Left renal cortex interstitium (tissue), 4 donors: ENCODE measurements around the gene GNA12. TPM values are rescaled to one million over a fixed set of nuclear protein-coding genes. Genes with fewer than 3 reads are reported as not detected.
"Not testable (repeated sequence)": the region's sequence is repeated elsewhere in the genome, so short reads cannot be mapped to it uniquely, and the experiment has no call there.

Experiments
- DNase-seq, 4 donors: peaks; one replicate each; pipeline ENCODE4 v3.0.0-alpha.2; 2013; ENCODE audit warnings: low read depth in 4 of 4, low spot score in 2 of 4, missing footprints in 1 of 4
- polyA plus RNA-seq, 4 donors: library from polyadenylated mRNA; unstranded; fragments of 120-200 nt; gene quantifications; one replicate each; pipeline ENCODE4 v1.2.1, GENCODE V29; 2013; ENCODE audit not compliant: insufficient read length in 4 of 4

Gene GNA12
- polyA plus RNA-seq, 4 donors: 37.8 to 50.1 (median 42.3) TPM

- DNase-seq: no peak
Observed at GRCh38 chr7:2686101-2686500, 158.0 kb downstream of the GNA12 start.

GRCh38 chr7:2684501-2684900 lies 159.6 kb downstream of the GNA12 start:
- DNase-seq: no peak

GRCh38 chr7:2681929-2682799 lies 161.9 kb downstream of the GNA12 start:
- no peak for DNase-seq

- DNase-seq: no peak
Observed at GRCh38 chr7:2680792-2681490, 163.2 kb downstream of the GNA12 start.

- DNase-seq: no peak
Observed at GRCh38 chr7:2680256-2680655, 163.9 kb downstream of the GNA12 start.

- not testable (repeated sequence) for DNase-seq
Observed at GRCh38 chr7:2679135-2680127, 164.7 kb downstream of the GNA12 start.

GRCh38 chr7:2678454-2678853 lies 165.7 kb downstream of the GNA12 start:
- not testable (repeated sequence) for DNase-seq

Other genes starting within 250 kb of the GNA12 start
- 100 to 1,000 TPM in 3 of 4 donors, 10 to 100 TPM in 1; 74.6 to 151 (median 127) TPM for gene TTYH3, start 212.3 kb downstream of the GNA12 start, polyA plus RNA-seq
- gene AMZ1, start 156.1 kb downstream of the GNA12 start, polyA plus RNA-seq: under 1 TPM; 0.11 to 0.59 (median 0.22) TPM
- 1 to 10 TPM; 1.1 to 2.3 (median 1.3) TPM for gene CARD11, start 199.6 kb upstream of the GNA12 start, polyA plus RNA-seq